CD4-positive, alpha-beta memory T cell (primary cell): ENCODE data around the gene DLG5. TPM values are rescaled to one million over a fixed set of nuclear protein-coding genes. Genes with fewer than 3 reads are reported as not detected.

ENCODE experiments used
- CTCF ChIA-PET: fragments of 350-600 bp; sonication (Branson Sonifier 250); formaldehyde crosslinking; loops from one replicate; lab custom pipeline; 2021; ENCODE audit warnings: inconsistent platforms; ENCODE audit not compliant: partially characterized antibody; lab: Charles Lee
- POLR2A ChIA-PET: fragments of 350-600 bp; sonication (Branson Sonifier 250); formaldehyde crosslinking; loops from one replicate; lab custom pipeline; 2021; ENCODE audit not compliant: partially characterized antibody; lab: Charles Lee
- DNase-seq, 5 donors: peaks; one replicate each; pipeline versions ENCODE4 v3.0.0 to v3.0.0-alpha.2; 2020 to 2022; ENCODE audit warnings: mixed read lengths in 1 of 5
- H3K27ac ChIP-seq: one replicate; pipeline ENCODE4 v1.7.0; 2013; ENCODE audit warnings: low read depth, low read length
- H3K27me3 ChIP-seq: 2 replicates; pipeline ENCODE4 v1.7.0; 2013; ENCODE audit warnings: mild to moderate bottlenecking, low read length, moderate library complexity; ENCODE audit not compliant: insufficient read depth
- H3K36me3 ChIP-seq: 2 replicates; pipeline ENCODE4 v1.7.0; 2013; ENCODE audit warnings: mild to moderate bottlenecking, low read length, moderate library complexity; ENCODE audit not compliant: insufficient read depth
- H3K4me1 ChIP-seq: 2 replicates; pipeline ENCODE4 v1.7.0; 2013; ENCODE audit warnings: mild to moderate bottlenecking, low read length, moderate library complexity; ENCODE audit not compliant: insufficient read depth
- H3K4me3 ChIP-seq, 2 donors: one replicate each; pipeline ENCODE4 v1.7.0; 2013; ENCODE audit warnings: low read length in 2 of 2, mild to moderate bottlenecking in 1 of 2
- H3K9me3 ChIP-seq, 2 donors: one replicate each; pipeline ENCODE4 v1.7.0; 2013; ENCODE audit warnings: low read length in 2 of 2, control low read depth in 1 of 2; ENCODE audit not compliant: control insufficient read depth in 1 of 2
- H3K27ac Mint-ChIP-seq, 7 donors: one replicate each; pipeline ENCODE4 v1.8.0; 2020 to 2021; ENCODE audit warnings: mixed read lengths in 7 of 7, mild to moderate bottlenecking in 6 of 7, inconsistent platforms in 3 of 7, moderate library complexity in 3 of 7
- H3K27me3 Mint-ChIP-seq, 2 donors: one replicate each; pipeline ENCODE4 v1.8.0; 2020 to 2021; ENCODE audit warnings: mixed read lengths in 2 of 2
- H3K36me3 Mint-ChIP-seq, 2 donors: one replicate each; pipeline ENCODE4 v1.8.0; 2020 to 2021; ENCODE audit warnings: mixed read lengths in 2 of 2, inconsistent platforms in 1 of 2, mild to moderate bottlenecking in 1 of 2
- H3K4me1 Mint-ChIP-seq, 4 donors: one replicate each; pipeline ENCODE4 v1.8.0; 2020 to 2021; ENCODE audit warnings: mixed read lengths in 4 of 4, mild to moderate bottlenecking in 1 of 4
- H3K4me3 Mint-ChIP-seq, 8 donors: one replicate each; pipeline ENCODE4 v1.8.0; 2020 to 2021; ENCODE audit warnings: mixed read lengths in 8 of 8, mild to moderate bottlenecking in 7 of 8, moderate library complexity in 6 of 8, inconsistent platforms in 3 of 8
- H3K9me3 Mint-ChIP-seq, 8 donors: one replicate each; pipeline ENCODE4 v1.8.0; 2020 to 2021; ENCODE audit warnings: mixed read lengths in 8 of 8, mild to moderate bottlenecking in 5 of 8, inconsistent platforms in 3 of 8, moderate library complexity in 1 of 8
- intact Hi-C: fragments of 100-400 bp; cut with micrococcal nuclease; formaldehyde crosslinking; loops from one replicate; pipeline ENCODE4 v1.15.1; 2023
- polyA plus RNA-seq, 2 donors: library from polyadenylated mRNA; unstranded; fragments of 300-500 nt; fragmentation: Illumina TruSeq; gene quantifications; one replicate each; pipeline ENCODE4 v1.2.3, GENCODE V29; 2021
- total RNA-seq, 2 experiments: library from RNA; stranded (reverse); gene quantifications; one replicate each; pipeline ENCODE4 v1.2.3, GENCODE V29; 2021

Gene DLG5
- total and polyA plus RNA-seq, 4 experiments from 2014 or later: 0.13 to 3.2 (median 2.7) TPM; not detected in 1

GRCh38 chr10:77788496-77789010 lies 138.0 kb downstream of the DLG5 start:
- Histone ChIP-seq H3K4me3 (no peak overlapping the region), H3K27ac (no peak overlapping the region), H3K4me1 (no peaks in the 10 kb centered on the region), H3K36me3 (no peaks in the 10 kb centered on the region), H3K9me3 (no peaks in the 10 kb centered on the region), H3K27me3 (no peaks in the 10 kb centered on the region)
- intact Hi-C loops: no loop called here
- H3K4me1 Mint-ChIP-seq: peaks cover 0 to 1% (median 0%) of the 10 kb centered on the region in 4 donors
- no peak overlapping the region for H3K27ac Mint-ChIP-seq
- no peak for DNase-seq
- ChIA-PET CTCF (no interaction called here), POLR2A (no interaction called here)
- H3K9me3 Mint-ChIP-seq: peaks cover 0 to 2% (median 0%) of the 10 kb centered on the region in 8 donors
- H3K4me3 Mint-ChIP-seq: no peak overlapping the region
- H3K27me3 Mint-ChIP-seq: no peaks in the 10 kb centered on the region
- no peaks in the 10 kb centered on the region for H3K36me3 Mint-ChIP-seq

DNA sequence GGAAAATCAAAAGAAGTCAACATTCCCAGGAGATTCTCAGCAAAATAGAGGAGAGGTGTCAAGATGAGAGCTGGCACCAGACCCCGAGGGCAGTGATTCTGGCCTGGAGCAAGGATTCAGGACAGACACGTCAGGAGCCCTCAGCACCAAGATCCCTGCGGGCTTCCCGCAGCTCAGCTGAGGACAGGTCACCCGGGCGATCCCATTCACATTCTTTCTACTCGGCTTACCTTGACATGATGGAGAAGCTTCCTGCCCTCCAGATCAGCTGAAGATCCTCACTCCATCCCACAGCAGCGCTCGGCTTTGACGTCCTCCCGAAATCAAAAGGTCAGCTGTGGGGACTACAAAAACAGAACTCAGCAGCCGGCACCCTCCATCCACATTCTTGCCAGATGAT lies 139.1 kb downstream of the DLG5 start:
- no peak for DNase-seq
- no peak overlapping the region for H3K4me3 Mint-ChIP-seq
- H3K27ac ChIP-seq: no peak overlapping the region
- ChIA-PET POLR2A (no interaction called here), CTCF (no interaction called here)
- no peaks in the 10 kb centered on the region for H3K27me3 Mint-ChIP-seq
- no peaks in the 10 kb centered on the region for H3K27me3 ChIP-seq
- no peaks in the 10 kb centered on the region for H3K36me3 Mint-ChIP-seq
- no peak overlapping the region for H3K27ac Mint-ChIP-seq
- H3K4me1 Mint-ChIP-seq: peaks cover 0 to 1% (median 0%) of the 10 kb centered on the region in 4 donors
- intact Hi-C loops: no loop called here
- H3K4me3 ChIP-seq: no peak overlapping the region
- no peaks in the 10 kb centered on the region for H3K36me3 ChIP-seq
- no peaks in the 10 kb centered on the region for H3K4me1 ChIP-seq
- peaks cover 0 to 2% (median 0%) of the 10 kb centered on the region in 8 donors for H3K9me3 Mint-ChIP-seq
- no peaks in the 10 kb centered on the region for H3K9me3 ChIP-seq

DNA sequence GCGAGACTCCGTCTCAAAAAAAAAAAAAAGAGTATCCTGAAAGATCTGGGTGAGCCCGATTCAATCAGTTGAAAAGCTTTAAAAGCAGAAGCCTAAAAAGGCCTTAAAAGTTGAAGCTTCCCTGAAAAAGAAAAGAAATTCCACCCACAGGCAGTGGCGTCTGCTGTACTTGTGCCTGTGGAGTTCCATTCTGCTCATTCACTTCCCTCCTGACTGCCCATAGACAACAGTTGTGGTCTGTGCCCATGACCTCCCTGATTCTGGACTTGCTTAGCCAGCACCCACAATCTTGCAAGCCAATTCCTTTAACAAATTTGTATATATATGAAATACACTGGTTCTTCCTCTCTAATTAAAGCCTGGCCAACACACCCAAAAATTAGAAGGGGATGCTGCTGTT lies 141.7 kb downstream of the DLG5 start:
- H3K9me3 Mint-ChIP-seq: peaks cover 0 to 2% (median 0%) of the 10 kb centered on the region in 8 donors
- H3K27me3 ChIP-seq: no peaks in the 10 kb centered on the region
- DNase-seq: no peak
- no peaks in the 10 kb centered on the region for H3K36me3 ChIP-seq
- no peak overlapping the region for H3K27ac Mint-ChIP-seq
- POLR2A ChIA-PET: no interaction called here
- intact Hi-C loops: no loop called here
- no peaks in the 10 kb centered on the region for H3K4me1 ChIP-seq
- no peak overlapping the region for H3K4me3 ChIP-seq
- H3K4me3 Mint-ChIP-seq: no peak overlapping the region
- no peak overlapping the region for H3K27ac ChIP-seq
- no peaks in the 10 kb centered on the region for H3K36me3 Mint-ChIP-seq
- CTCF ChIA-PET: interaction anchor here (1.6 kb wide), 1 partner anchor 73 kb away, joined by 5 read pairs; no protein-coding TSS in a partner anchor
- no peaks in the 10 kb centered on the region for H3K9me3 ChIP-seq
- no peaks in the 10 kb centered on the region for H3K27me3 Mint-ChIP-seq
- H3K4me1 Mint-ChIP-seq: no peaks in the 10 kb centered on the region

DNA sequence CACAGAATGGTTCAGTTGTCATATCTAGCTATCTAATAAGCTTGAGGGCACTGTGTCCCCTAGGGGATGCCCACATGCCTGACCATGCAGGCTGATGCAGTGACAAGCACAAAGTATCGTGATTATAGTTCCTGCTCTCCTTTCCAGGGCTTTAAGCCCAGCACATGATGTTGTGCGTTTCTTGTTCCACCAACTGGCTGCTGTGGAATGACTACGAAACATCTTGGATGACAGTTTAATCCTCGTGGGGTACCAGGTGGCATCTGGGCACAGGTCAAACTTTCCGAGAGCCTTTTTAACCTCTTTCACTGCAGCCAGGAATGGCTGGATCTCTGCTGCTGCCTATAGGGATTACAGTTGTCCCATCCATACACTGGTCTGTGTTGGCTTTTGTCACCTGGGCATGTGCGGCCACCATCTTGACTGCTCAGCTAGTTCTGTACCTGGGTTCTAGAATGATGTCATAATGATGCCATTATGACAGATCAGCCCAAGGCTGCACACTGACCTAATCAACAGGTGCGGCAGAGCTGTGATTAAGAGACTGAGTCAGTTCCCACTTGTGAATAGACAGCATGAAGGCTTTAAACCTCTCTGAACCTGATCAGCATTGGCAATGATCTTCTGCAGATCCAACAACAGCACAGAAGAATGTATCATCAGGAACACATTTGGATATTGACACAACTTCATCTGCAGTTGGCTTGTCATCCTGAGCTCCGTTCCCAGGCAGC lies 144.1 kb downstream of the DLG5 start:
- H3K27ac Mint-ChIP-seq: no peak overlapping the region
- H3K9me3 ChIP-seq: no peaks in the 10 kb centered on the region
- intact Hi-C loops: no loop called here
- ChIA-PET CTCF (no interaction called here), POLR2A (no interaction called here)
- H3K36me3 ChIP-seq: no peaks in the 10 kb centered on the region
- peaks cover 2 to 11% (median 6%) of the 10 kb centered on the region in 8 donors for H3K9me3 Mint-ChIP-seq
- H3K4me3 ChIP-seq: no peak overlapping the region
- no peak for DNase-seq
- no peaks in the 10 kb centered on the region for H3K27me3 Mint-ChIP-seq
- no peak overlapping the region for H3K4me3 Mint-ChIP-seq
- H3K27ac ChIP-seq: no peak overlapping the region
- H3K36me3 Mint-ChIP-seq: peaks cover 0 to 5% of the 10 kb centered on the region in 2 donors
- no peaks in the 10 kb centered on the region for H3K27me3 ChIP-seq
- no peaks in the 10 kb centered on the region for H3K4me1 Mint-ChIP-seq
- no peaks in the 10 kb centered on the region for H3K4me1 ChIP-seq

- H3K9me3 ChIP-seq: no peaks in the 10 kb centered on the region
- H3K27me3 ChIP-seq: no peaks in the 10 kb centered on the region
- H3K4me3 Mint-ChIP-seq: no peak overlapping the region
- intact Hi-C loops: no loop called here
- no peak for DNase-seq
- no peak overlapping the region for H3K27ac ChIP-seq
- H3K36me3 Mint-ChIP-seq: peaks cover 0 to 6% of the 10 kb centered on the region in 2 donors
- H3K27me3 Mint-ChIP-seq: no peaks in the 10 kb centered on the region
- no peaks in the 10 kb centered on the region for H3K4me1 ChIP-seq
- CTCF ChIA-PET: no interaction called here
- H3K36me3 ChIP-seq: no peaks in the 10 kb centered on the region
- H3K4me1 Mint-ChIP-seq: no peaks in the 10 kb centered on the region
- POLR2A ChIA-PET: no interaction called here
- H3K9me3 Mint-ChIP-seq: peaks cover 2 to 19% (median 13%) of the 10 kb centered on the region in 8 donors
- no peak overlapping the region for H3K4me3 ChIP-seq
- no peak overlapping the region for H3K27ac Mint-ChIP-seq
Observed at GRCh38 chr10:77781451-77782327, 144.9 kb downstream of the DLG5 start.

GRCh38 chr10:77780180-77780579 lies 146.4 kb downstream of the DLG5 start:
- Mint-ChIP-seq H3K27ac (no peak overlapping the region), H3K4me3 (no peak overlapping the region), H3K27me3 (no peaks in the 10 kb centered on the region), H3K36me3 (peaks cover 2 to 11% of the 10 kb centered on the region in 2 donors), H3K4me1 (no peaks in the 10 kb centered on the region), H3K9me3 (peaks cover 0 to 32% (median 24%) of the 10 kb centered on the region in 8 donors)
- POLR2A ChIA-PET: no interaction called here
- no peak for DNase-seq
- H3K27ac ChIP-seq: no peak overlapping the region
- H3K4me1 ChIP-seq: no peaks in the 10 kb centered on the region
- intact Hi-C loops: no loop called here
- no peaks in the 10 kb centered on the region for H3K27me3 ChIP-seq
- CTCF ChIA-PET: interaction anchor here (1.2 to 1.4 kb wide), 2 partner anchors 12 to 68 kb away, joined by 3 read pairs; no protein-coding TSS in a partner anchor
- no peaks in the 10 kb centered on the region for H3K36me3 ChIP-seq
- no peak overlapping the region for H3K4me3 ChIP-seq
- H3K9me3 ChIP-seq: no peaks in the 10 kb centered on the region

GRCh38 chr10:77776487-77776886 lies 150.1 kb downstream of the DLG5 start:
- Histone ChIP-seq H3K36me3 (no peaks in the 10 kb centered on the region), H3K4me1 (no peaks in the 10 kb centered on the region), H3K9me3 (no peaks in the 10 kb centered on the region), H3K27ac (no peak overlapping the region), H3K27me3 (no peaks in the 10 kb centered on the region), H3K4me3 (no peak overlapping the region)
- CTCF ChIA-PET: no interaction called here
- POLR2A ChIA-PET: no interaction called here
- H3K27me3 Mint-ChIP-seq: no peaks in the 10 kb centered on the region
- peaks cover 2 to 11% of the 10 kb centered on the region in 2 donors for H3K36me3 Mint-ChIP-seq
- no peak for DNase-seq
- no peak overlapping the region for H3K27ac Mint-ChIP-seq
- H3K4me3 Mint-ChIP-seq: no peak overlapping the region
- H3K4me1 Mint-ChIP-seq: peaks cover 4 to 6% (median 5%) of the 10 kb centered on the region in 4 donors
- intact Hi-C loops: no loop called here
- H3K9me3 Mint-ChIP-seq: peaks cover 0 to 32% (median 24%) of the 10 kb centered on the region in 8 donors
